Stimulated activated CD8-positive, alpha-beta memory T cell treated with anti-CD3 and anti-CD28 coated beads, Interleukin-12 subunit alpha, Interleukin-12 subunit beta, amount 100 ng/mL, for 1 hour (primary cell): ENCODE results near the gene FBXL13.

Experiments
- DNase-seq: peaks from one replicate; pipeline ENCODE4 v3.0.0-alpha.2; 2020; ENCODE audit warnings: low read depth

The FBXL13 gene

GRCh38 chr7:102896585-102896984 is 178.0 kb downstream of the FBXL13 start:
- DNase-seq = no peak

GRCh38 chr7:102895602-102896001 is 179.0 kb downstream of the FBXL13 start:
- DNase-seq = no peak

GRCh38 chr7:102892631-102893278 is 181.8 kb downstream of the FBXL13 start:
- no peak for DNase-seq

GRCh38 chr7:102891693-102892261 is 182.8 kb downstream of the FBXL13 start:
- DNase-seq = no peak

- no peak for DNase-seq
Observed at GRCh38 chr7:102890971-102891692, 183.5 kb downstream of the FBXL13 start.

GRCh38 chr7:102890292-102890970 is 184.2 kb downstream of the FBXL13 start:
- DNase-seq = no peak

GRCh38 chr7:102889851-102890250 is 184.7 kb downstream of the FBXL13 start:
- no peak for DNase-seq

- DNase-seq = no peak
Observed at GRCh38 chr7:102888561-102889233, 185.9 kb downstream of the FBXL13 start.

- DNase-seq = no peak
Observed at GRCh38 chr7:102883098-102883860, 191.3 kb downstream of the FBXL13 start.

- peak; percentile 0 for DNase-seq
Observed at GRCh38 chr7:102875700-102876295, 198.8 kb downstream of the FBXL13 start.

- no peak for DNase-seq
Observed at GRCh38 chr7:102874966-102875365, 199.6 kb downstream of the FBXL13 start.

GRCh38 chr7:102874166-102874829 is 200.3 kb downstream of the FBXL13 start:
- DNase-seq = no peak

- no peak for DNase-seq
Observed at GRCh38 chr7:102873470-102874165, 201.0 kb downstream of the FBXL13 start.

GRCh38 chr7:102872460-102872859 is 202.1 kb downstream of the FBXL13 start:
- DNase-seq = no peak

- DNase-seq = no peak
Observed at GRCh38 chr7:102869195-102869594, 205.4 kb downstream of the FBXL13 start.

- no peak for DNase-seq
Observed at GRCh38 chr7:102866535-102867215, 207.9 kb downstream of the FBXL13 start.

GRCh38 chr7:102864958-102865357 is 209.6 kb downstream of the FBXL13 start:
- DNase-seq = no peak

- DNase-seq = no peak
Observed at GRCh38 chr7:102860351-102860811, 214.2 kb downstream of the FBXL13 start.

- DNase-seq = no peak
Observed at GRCh38 chr7:102859799-102860125, 214.8 kb downstream of the FBXL13 start.
